HG02981 (cell line): ENCODE data around the gene TFF3.

Experiments used
- ATAC-seq: cut with Tn5 transposase; IDR thresholded peaks from one replicate; pipeline ENCODE4 v1.9.1; 2021; ENCODE audit warnings: mild to moderate bottlenecking, moderate library complexity; ENCODE audit not compliant: unreplicated experiment

The TFF3 gene

DNA sequence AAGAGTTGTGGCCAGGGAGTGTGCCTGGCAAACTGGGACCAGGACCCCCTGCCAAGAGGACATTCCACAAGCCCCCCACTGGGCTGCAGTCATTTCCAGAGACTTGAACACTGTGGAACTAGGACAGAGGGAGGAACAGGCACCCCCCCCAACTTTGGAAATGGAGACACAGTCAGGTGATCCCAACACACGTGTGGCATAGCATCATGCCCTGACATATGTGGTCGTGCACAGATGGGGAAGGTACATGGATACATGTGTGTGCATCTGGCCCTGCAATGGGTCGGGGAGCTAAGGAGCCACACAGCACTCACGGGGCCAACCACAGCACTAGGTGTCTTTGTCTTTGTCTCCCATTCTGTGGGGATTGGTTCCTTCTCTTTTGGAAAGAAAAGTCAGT is 6.6 kb upstream of the TFF3 start:
- no peak for ATAC-seq

DNA sequence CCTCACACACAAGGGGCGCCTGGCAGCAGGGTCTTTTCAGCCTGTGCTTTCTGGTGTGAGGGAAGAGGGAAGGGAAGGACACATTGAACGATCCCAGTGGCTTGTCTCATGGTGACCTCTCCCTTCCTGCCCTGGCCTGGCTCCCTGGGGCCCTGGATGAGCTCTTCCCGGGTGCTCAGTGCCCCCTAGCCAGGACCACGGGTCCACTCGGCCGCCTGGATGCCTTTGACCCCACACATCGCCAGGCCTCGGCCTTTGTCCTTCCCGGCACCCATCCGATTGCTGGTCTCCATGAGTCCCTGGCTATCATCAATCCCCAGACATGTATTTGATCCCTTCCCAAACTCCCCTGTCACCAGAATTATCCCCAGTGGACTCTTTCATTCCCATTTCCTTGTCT is 6.0 kb upstream of the TFF3 start:
- ATAC-seq = no peak

DNA sequence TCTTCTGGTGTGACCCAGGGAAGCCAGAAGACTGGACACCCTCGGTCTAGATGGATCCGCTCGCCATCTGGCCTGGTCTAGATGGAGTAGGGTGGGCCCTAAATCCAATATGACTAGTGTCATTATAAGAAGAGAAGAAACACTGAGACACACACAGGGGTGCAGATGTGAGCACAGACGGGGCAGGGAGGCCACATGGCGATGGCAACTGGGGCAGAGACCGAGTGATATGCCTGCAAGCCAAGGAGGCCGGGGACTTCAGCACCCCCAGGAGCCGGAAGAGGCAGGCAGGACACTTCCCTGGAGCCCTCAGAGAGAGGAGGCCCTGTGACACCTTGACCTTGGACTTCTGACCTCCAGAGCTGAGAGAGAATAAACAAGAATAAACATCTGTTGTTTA is 5.6 kb upstream of the TFF3 start:
- ATAC-seq = no peak

DNA sequence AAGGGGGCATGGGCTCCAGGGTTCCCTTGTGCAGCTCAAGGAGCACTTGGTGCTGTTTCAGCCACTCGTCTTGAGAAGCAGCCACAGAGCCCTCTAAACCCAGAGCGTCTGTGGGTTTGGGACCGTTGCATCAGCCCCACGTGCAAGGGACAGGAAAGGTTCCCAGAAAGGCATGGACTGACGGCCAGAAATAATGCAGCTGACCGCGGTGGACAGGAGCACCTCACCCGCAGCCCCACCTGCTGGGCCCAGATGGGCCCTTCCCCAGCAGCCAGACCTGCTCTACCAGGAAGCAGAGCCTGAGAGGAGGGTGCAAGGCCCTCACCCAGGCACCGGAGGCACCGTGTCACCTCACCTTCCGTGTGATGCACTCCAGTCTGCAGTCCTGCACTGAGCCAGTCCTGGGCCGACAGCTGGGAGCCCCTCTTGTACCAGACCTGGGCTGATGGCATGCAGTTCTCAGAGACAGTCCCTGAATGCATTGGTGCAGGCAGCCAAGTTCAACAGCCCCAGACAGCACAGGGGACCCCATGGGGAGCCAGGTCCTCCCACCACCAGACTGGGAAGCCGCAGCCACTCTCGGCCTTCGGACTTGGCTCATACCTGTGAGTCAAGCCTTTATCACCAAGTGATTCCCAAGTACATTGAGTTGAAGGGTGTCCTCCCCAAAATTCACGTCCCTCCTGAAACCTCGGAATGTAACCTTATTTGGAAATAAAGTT is 4.8 kb upstream of the TFF3 start:
- ATAC-seq = no peak

DNA sequence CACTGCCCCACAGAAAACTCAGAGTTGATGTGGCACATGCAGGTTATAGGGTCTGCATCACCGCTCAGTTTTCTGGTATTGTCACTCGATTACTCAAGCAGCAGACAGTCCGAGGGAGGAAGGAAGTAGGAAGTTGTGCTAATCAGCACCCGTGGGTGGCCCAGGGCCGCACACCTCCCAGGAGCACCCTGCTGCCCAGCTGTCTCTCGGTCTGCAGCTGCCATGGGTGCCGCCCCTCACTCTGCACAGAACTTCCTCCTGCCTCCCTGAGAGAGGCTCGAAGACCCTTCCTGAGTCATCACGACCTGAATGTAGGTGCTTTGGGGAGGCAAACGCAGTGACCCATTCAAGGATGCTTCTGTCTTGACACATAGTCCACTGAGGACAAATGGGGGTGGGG is 4.2 kb upstream of the TFF3 start:
- no peak for ATAC-seq

DNA sequence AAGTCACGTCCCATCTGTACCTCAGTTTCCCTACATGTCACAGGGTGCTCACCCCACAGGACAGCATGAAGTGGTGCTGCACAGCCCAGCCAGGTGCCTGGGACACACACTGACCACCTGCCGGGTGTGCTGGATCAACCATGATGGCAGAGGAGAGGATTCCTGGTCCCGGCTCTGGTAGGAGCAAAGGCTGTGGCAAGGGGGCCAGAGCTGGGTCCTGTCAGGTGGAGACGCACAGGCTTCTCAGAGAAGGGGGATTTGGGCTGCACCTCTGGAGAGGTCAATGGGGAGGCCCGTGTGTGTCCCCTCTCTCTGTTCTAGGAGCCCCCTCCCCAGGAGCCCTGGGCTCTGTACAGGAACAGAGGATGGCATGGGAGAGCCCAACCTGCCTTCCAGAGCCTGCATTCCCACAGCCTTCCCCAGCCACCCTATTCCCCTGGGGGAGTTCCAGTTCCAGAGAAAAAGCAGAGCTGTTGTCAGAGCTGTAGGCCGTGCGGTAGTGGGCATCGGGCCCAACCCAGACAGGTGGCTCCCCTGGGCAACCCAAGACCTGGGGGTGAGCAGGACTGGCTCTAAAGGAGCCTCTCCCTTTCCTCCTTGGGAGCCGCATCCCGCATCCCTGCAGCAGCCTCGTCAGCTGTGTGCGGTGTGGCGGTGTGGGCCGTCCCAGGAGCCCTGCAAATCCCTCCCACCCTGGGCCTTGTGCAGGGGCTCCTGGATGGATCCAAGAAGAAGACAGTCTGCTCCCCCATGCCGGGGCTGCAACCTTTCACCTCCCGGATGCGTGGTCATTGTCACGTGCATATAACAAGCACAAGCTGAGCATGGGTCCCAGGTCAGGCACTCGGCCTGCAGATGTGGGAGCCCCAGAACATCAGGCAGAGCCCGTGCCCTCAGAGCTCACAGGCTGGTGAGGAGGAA is 2.9 kb upstream of the TFF3 start:
- no peak for ATAC-seq

DNA sequence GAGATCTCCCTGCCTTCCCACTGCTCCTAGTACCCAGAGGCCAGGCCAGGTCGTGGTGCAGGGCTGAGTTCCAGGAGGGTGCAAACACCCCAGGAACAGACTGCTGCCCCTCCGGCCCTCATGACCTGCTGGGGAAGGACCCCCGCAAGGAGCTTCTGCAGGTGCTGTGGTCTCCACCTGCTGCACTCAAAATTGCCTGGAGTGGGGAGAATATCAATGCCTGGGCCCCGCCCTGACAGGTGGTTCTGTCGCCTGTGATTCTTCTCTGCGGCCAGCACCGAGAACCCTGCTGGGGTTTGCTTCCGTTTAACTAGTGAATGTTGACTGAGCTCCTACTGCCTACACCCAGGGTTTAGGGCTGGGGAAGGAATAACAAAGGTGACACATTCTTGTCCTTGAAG is 2.1 kb upstream of the TFF3 start:
- ATAC-seq = no peak

DNA sequence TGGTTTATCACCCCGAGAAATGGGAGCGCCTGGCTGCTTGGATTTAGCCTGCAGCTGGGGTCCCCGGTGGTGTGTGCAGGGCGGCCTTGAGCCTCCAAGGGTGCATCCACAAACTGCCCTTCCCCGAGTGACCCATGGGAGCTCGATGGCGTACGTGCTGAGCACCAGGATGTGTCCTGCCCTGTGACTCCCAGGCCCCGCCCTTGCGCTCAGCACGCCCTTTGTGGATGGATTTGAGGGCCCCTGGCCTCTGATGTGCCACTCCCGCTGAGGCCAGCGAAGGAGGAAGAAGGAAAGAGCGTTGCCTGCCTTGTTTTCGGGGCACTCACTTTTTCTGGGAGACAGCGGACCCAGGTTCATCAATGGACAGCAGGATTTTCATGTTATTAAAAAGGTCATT is 1.7 kb upstream of the TFF3 start:
- ATAC-seq = no peak

DNA sequence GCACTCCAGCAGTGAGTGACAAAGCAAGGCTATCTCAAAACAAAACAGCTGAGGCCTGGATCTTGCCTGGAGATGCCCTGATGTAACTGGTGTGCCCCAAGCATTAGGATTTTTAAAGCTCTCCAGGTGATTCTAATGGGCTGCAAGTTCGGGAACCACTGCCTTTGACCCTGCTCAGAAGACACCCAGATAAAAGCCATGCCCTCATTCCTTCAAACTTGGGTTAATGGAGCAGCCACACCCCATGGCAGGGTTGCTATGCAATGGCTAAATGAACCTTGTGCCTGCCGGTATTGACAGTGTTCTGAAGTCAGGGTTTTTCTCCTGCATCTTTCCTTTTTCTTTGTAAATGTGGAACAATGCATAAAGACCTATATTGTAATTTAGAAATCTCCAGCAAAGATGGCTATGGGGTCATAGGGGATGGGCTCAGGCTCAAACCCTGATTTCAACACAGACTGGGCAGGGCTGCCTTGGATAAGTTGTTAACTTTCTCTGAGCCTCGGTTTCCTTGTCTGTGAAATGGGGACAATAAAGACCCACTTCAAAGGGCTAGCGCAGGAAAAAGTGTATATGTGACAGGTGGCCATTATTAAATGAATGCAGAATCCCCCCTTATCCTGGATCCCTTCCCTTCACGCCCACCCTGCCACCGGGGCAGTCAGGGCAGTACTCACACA is 453 bp downstream of the TFF3 start:
- no peak for ATAC-seq

DNA sequence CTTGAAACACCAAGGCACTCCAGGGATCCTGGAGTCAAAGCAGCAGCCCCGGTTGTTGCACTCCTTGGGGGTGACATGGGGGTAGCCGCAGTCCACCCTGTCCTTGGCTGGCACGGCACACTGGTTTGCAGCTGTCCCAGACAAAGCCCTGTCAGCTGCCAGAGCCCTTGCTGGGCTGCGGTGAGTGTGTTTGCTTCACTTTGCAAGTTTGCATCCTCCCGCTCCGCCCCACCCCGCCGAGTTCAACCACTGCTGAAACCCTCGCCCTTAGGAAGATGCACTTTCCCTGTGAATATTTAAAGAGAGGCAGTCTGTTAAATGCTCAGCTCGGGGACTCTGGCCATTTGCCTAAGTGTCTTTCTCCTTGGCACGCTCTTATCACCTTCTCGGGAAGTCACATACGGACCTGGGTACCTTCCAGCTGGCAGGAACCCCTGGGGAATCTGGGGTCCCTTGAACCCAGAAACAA is 1.7 kb downstream of the TFF3 start:
- ATAC-seq = no peak

DNA sequence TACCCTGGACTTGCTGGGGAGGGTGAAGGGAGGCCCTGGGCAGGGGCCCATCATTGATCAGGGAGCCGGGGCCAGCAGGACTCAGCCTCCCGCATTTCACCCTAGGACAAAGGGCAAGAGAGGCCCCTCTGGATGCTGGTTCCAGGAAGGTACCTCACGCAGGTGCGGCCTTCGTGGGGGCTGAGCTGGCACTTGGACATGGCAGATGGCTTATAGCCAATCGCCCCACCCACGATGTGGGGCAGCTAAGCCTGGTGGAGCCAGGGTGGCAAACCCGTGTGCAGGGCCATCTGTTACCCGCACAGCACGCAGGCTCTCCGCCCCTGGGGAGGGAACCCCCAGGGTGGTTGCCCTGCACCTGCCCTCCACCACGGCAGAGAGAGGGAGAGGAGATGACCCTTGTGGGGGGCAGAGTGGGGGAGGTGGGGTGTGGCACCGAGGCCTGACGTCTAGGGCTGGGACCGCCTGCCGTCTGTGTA is 2.5 kb downstream of the TFF3 start:
- no peak for ATAC-seq

DNA sequence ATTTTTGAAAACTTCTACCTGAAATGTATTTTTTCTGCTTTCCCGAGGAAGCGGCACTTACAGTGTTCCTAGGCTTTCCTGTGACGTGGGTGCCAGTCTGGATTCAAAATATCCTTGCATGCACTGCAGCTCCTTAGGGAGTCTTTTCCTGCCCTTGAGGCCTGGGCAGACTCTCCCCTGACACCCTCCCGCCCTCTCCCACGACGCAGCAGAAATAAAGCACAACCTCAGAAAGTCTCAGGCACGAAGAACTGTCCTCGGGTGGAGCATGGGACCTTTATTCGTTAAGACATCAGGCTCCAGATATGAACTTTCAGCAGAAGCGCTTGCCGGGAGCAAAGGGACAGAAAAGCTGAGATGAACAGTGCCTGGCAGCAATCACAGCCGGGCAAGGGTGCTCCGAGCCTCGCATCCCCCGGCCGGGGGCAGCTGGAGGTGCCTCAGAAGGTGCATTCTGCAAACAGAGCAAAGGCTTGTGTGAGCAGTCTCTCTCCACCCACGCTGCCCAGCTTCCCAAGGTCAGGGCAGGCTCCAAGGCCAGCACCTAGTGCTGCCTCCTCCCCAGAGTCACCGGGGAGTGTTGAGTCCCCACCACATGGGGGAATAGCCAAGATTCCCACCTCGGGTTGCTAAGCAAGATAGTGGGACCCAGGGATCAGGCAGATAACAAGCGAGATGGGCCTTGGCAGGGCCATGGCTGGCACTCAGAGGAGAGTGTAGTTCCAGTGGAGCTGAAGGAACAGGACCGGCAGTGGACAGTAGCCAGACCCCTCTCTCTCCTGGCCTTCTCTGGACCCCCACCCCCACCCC is 3.2 kb downstream of the TFF3 start:
- ATAC-seq = no peak

DNA sequence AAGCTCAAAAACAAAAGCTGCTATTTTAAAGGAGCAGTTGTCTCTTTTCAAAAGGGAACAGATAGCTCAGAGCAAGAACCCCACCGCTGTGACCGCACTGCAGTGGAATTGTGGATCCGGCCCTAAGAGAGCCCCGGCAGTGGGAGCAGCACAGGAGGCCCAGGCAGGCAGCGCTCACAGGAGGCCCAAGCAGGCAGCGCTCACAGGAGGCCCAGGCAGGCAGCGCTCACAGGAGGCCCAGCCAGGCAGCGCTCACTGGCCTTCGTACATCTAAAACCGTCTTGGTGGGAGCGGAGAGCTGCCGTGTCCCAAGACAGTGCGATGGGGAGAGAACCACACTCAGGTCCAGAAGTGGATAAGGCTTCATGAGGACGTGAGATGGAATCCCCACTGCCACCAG is 4.0 kb downstream of the TFF3 start:
- ATAC-seq = no peak

DNA sequence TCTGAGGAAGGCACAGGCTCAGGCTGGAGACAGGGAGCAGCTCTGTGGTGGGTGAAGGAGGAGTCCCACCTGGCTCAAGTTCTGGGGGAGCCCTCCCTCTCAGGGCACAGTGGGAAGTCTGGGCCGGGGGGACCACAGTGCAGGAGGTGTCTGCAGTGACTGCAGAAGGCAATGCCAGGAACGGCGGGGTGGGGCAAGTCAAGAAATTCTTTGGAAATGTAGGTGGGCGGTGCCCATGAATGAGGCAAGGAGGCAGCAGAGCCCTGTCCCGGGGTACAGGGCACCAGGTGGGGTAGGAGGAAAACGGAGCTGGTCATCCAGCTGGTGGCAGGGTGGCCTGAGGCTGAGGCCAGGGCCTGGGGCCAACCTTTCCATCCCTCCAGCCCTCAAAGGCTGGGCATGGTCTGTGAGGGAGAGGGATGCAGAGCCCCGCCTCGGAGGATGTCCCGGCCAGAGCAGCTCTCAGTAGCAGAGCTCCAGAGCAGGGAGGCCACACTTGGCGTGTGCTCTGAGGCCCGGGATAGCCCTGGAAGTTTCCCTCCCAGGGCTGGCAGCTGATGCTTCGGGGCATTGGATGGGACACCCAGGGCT is 4.7 kb downstream of the TFF3 start:
- no peak for ATAC-seq

DNA sequence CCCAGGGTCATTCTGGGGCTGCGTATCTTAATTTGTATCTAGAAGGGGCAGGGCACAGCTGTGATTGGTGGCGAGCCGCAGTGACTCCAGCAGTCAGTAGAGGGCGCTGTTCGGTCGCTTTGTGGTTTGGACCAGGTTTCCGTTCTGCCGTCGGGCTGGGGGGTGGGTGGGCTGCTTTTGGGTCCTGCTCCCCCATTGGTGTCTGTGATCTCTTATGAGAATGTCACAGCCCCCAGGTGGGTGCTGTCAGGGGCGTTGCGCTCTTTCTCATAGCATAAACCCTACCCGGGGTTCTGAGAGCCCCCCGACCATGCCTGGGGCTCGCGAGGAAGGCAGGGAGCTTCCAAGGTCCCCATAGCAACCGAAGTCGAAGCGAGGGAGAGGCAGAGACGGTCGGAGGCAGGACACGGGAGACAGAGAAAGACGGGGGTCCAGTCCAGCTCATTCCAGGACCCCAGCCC is 5.4 kb downstream of the TFF3 start:
- ATAC-seq = no peak

DNA sequence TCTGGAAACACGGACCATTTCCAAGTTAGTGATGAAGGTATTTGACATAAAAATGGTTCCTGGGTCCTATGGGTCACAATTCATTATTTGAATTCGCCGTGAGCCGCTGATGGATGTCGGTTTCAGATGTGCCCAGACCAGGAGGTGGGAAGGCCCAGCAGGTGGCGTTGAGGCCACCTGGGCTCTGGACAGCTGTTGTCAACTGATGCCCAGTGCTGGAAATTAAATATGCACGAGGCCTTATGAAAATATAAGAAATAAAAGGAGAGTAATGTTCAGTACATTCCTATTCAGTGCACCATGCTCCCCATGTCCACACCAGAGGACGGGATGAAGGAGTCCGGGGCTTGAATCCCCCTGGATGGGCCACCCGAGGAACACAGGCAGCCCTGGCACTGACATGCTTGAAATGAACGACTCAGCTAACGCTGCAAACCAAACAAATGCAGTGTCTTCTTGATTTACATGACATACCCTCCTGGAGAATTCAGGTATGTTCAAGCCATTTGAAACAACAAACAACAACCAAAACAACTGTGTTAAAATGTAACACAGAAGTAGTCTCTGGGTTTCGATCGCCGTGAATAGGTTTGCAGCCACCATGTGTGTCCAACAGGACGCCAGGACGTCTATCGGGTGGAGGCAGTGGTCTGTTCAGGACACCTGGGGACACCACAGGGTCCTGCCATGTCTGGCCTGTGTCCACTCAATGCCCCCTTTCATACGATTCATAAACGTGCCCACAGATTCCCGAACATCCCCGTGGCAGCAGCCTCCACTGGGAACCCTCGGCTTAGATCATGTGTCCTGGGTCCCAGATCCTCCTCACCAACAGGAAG is 6.1 kb downstream of the TFF3 start:
- ATAC-seq = no peak

DNA sequence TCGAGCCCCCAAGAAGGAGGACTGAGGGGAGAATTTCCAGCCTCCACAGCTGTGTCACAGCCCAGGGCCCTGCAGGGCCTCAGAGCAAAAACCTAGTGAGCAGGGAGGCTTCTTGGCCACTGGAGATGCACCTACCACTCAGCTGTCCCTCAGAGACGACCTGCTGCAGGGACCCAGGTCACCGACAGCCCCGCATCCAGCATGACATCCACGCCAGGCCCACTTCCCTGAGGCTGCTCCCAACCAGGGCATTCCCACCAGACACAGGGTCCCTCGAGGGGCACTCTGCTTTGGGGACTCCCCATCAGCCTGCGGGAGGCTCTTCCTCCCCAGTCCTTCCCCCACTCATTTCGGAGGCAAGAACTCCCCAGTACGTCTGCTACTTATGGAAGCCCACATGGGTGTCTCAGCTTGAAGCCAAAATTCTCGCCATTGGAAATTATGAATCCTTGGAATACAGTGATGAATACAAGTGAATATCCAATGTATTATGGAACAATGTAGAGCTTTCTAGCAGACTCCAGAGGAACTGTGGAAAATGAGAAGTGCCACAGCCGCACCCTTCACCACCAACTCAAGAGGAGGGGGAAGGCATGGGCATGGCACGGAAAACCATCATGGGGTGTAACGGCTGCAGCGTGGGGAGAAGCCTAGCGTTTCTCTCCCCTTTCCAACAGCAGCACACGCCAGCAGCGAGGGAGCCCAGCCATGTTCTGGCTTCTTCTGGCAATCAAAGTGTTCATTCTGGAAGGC is 6.9 kb downstream of the TFF3 start:
- no peak for ATAC-seq

DNA sequence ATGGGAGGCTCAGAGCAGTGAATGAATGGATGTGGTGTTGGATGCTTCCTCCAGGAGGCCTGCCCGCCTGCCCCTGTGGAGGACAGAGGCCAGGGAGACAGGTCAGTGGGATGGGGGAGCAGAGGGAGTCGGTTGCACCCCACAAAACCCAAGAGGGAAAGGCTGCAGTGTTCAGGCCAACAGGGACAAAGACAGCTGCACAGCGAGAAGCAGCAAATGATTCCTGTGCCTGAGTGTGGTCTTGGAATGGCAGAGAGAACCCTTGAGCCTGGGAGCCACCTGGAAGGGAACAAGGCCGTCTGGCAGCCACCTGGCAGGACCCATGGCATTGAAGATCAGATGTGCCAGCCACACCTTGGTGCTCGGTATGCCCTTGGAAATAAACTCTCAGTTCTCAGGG is 8.1 kb downstream of the TFF3 start:
- ATAC-seq = no peak
